Fibroblast of pulmonary artery (primary cell): ENCODE results near the gene SLC6A7.

Experiments
- DNase-seq: peaks from one replicate; pipeline ENCODE4 v3.0.0-alpha.2; 2010; ENCODE audit warnings: low read depth
- H3K4me3 ChIP-seq: replicated peaks from 2 replicates; pipeline ENCODE4 v1.5.1; 2011; ENCODE audit warnings: low read depth, mild to moderate bottlenecking, control low read depth, low read length, moderate library complexity
- TF ChIP-seq, protein P1 (sequence below): IDR thresholded peaks from 2 replicates; pipeline ENCODE4 v1.5.1; 2011; ENCODE audit warnings: mild to moderate bottlenecking, control low read depth, low read length, inconsistent platforms; ENCODE audit errors: missing control alignments

SLC6A7 gene

DNA sequence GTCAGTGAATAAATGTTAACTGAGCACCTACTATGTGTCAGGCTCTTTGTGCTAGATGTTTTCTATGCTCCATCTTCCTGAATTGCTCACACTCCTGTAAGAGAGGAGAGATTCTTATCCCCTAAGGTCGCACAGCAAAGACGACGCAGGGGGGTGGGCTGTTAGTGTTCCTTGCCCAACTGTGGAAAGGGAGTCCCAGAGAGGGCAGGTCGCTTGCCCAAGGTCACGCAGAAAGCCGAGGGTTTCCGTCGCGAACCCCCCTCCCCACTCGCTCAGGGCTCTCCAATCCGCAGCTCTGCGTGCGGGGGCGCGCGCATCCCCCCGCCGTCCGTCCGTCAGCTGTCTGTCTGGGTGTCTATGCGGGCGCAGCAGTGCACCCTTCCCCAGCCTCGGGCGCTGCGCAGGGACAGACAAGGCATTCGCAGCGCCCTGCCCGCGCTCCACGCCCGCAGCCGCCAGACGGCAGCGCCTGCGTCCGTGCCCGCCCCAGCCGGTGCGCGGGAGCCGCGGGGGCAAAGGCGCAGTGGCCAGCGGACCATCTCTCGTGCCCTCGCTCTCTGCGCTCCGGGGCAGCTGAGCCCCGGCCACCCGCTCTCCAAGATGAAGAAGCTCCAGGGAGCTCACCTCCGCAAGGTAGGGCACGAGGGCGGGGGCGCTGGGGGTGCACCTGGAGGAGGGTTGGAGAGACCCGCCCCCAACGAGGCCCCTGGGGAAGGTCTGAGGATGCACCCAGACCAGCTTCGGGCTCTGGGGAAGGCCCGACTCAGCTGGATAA lies at the start of gene SLC6A7:
Gene SLC6A7, plus strand, starts transcription at position 335 of the 775 bp plus-strand sequence. Its CDS starts 266 bp downstream, at position 601.
- no peak for DNase-seq
- TF ChIP-seq, protein P1, sequence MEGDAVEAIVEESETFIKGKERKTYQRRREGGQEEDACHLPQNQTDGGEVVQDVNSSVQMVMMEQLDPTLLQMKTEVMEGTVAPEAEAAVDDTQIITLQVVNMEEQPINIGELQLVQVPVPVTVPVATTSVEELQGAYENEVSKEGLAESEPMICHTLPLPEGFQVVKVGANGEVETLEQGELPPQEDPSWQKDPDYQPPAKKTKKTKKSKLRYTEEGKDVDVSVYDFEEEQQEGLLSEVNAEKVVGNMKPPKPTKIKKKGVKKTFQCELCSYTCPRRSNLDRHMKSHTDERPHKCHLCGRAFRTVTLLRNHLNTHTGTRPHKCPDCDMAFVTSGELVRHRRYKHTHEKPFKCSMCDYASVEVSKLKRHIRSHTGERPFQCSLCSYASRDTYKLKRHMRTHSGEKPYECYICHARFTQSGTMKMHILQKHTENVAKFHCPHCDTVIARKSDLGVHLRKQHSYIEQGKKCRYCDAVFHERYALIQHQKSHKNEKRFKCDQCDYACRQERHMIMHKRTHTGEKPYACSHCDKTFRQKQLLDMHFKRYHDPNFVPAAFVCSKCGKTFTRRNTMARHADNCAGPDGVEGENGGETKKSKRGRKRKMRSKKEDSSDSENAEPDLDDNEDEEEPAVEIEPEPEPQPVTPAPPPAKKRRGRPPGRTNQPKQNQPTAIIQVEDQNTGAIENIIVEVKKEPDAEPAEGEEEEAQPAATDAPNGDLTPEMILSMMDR = no peak
- no peak within 1 kb of the TSS for H3K4me3 ChIP-seq

DNA sequence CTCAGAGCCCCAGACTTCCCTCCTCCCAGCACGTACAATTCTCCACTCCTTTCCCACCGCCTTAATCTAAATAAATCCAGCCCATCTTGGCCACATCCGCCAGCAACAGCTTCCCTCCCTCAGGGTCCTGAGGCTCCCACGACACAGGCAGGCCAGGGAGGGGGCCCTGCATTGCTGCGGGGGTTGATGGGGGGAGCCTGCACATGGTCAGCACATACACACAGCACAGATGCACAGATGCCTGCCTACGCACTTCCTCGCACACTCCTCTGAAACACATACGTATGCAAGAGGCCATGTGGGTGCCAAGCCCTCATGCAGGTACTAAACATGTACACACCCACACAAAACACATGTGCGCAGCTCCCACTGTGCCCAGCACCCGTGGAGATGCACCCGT lies 49.0 kb upstream of the SLC6A7 start:
- H3K4me3 ChIP-seq = no peak overlapping the region
- DNase-seq = peak; percentile 87

DNA sequence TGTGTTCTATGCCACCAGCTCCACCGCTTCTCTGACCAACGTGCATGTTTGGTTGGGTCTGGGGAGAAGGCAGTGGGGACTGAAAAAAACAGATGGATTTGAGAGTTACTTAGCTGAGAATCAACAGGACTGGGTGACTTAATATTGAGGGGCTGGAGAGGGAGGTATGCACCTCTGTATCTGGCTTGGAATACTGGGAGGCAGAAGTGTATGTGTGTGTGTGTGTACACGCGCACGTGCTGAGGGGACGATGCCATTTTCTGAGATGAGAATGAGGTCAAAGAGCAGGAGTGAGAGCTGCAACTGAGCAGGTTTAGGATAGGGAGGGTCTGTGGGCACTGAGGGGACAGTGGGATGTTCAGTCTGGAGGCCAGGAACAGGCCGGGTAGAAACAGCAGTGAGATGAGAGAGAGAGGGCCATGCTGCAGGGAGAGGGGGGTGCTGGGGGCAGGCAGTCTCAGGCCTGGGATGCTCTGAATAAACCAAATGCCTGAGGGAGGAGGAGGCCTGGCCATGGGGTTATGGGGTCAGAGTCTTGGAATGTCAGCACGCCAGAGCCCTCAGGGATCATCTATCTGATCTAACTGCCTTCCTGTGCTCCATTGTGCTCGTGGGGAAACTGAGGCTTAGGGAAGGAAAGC lies 48.2 kb upstream of the SLC6A7 start:
- H3K4me3 ChIP-seq = no peak overlapping the region
- DNase-seq = peak; percentile 65
- TF ChIP-seq, protein P1 = no peak

More for the DNA sequence above, 49.0 kb upstream of the SLC6A7 start:
- TF ChIP-seq, protein P1 = no peak

DNA sequence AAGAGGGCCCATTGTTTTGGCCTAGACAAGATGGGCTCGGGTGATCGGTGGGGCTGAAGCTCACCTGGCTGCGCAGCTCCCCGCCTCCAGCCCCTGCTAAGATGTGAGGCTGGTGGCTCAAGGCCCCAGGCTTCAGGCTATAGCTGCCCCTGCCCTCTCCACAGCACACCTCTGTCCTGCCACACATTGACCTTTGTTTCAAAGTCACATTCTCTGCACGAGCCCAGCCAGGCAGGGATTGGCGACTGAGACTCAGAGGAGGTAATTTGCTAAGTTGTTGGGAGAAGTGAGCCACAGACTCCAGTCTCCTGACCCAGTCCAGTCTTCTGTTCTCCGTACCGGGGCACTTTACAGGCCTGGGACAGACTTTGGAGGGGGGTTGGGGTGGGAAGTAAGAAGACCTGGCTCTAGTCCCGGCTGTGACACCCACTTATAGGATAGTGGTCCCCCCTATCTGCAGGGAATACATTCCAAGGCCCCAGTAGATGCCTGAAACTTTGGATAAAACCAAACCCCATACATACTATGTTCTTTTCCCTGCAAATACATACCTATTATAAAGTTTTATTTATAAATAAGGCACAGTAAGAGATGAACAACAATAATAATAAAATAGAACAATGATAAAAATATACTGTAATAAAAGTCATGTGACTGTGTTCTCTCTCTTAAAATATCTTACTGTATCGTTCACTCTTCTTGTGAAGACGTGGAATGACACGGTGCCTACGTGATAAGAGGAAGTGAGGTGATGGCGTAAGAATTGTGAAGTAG lies 47.5 kb upstream of the SLC6A7 start:
- TF ChIP-seq, protein P1 = no peak
- no peak for DNase-seq
- H3K4me3 ChIP-seq = no peak overlapping the region

DNA sequence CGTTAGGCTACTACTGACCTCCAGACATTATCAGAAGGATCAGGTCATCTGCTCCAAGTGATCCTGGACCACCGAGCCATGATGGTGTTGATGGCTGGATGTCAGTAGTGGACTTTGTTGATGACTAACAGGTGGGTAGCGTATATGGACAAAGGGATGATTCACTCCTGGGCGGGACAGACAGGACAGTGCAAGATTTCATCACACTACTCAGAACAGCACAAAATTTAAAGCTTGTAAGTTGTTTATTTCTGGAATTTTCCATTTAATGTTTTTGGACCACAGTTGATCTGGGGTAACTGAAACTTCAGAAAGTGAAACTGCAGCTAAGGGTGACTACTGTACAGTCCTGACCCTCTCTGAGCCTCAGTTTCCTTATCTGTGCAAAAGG lies 46.9 kb upstream of the SLC6A7 start:
- peak; percentile 93 for DNase-seq
- TF ChIP-seq, protein P1 = no peak
- no peak overlapping the region for H3K4me3 ChIP-seq

DNA sequence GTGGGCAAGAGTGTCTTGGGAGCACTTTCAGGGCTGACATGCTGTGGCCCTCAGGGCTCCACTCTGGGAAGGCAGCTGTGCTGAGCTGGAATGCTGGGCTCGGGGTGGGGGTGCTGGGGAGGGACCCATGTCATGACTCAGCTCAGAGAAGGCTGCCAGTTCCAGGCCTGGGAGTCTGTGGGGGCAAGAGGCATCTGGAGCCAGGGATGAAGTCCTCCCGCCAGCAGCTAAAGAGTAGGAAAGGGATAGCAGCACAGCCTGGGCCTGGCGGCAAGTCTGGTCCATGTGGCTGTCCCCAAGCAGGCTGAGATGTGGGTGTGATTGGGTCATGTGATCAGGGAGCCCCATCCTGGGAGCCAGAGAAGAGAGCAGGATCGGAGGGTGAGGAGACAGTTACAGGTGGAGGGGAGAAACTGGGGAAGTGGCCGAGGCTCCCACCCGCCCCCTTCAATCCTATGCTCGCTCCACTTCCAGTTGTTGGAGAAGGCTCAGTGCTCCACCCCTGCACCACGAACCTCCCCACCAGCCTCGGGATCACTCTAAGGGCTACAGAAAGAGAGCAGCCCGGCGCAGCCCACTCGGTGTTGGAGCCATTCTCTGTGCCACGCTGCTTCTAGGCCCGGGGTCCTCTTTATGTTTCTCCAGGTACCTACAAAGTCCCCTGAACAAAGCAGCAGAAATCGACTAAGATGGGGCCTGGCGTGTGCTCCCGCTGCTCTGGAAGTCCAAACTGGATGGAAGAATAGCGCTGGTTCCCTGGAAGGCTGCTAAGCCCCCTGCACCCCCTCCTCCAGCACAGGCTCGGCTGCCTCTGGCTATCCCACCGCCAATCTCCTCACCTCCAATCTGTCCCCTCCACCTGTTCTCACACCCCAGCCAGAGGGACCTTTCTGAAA lies 46.3 kb upstream of the SLC6A7 start:
- TF ChIP-seq, protein P1 = no peak
- H3K4me3 ChIP-seq = peak overlapping the region; percentile 29
- peak; percentile 94 for DNase-seq
